A549 (cell line): ENCODE results near the gene SKA3. TPM values are rescaled to one million over a fixed set of nuclear protein-coding genes. Genes with fewer than 3 reads are reported as not detected.

ENCODE experiments used
- ATAC-seq, 2 experiments: fragments of 200-7000 bp in 1 of 2; fragments of >200 bp in 1 of 2; cut with Nextera tagmentation in 1 of 2; cut with Tn5 transposase in 1 of 2; 3 replicates each; pipeline versions ENCODE4 v1.8.0 to v1.9.1; 2018 to 2020; ENCODE audit warnings: mild to moderate bottlenecking in 1 of 2, moderate library complexity in 1 of 2
- CTCF ChIA-PET: fragments of 300-600 bp; sonication (Branson Sonifier 250); formaldehyde crosslinking; extraction: SDS; loops from one replicate; lab custom pipeline; 2021; ENCODE audit warnings: antibody characterized with exemption, inconsistent platforms; lab: Yijun Ruan, JAX
- POLR2A ChIA-PET: fragments of 350-600 bp; formaldehyde crosslinking; extraction: SDS; loops from one replicate; lab custom pipeline; 2021; ENCODE audit warnings: antibody characterized with exemption, inconsistent platforms; lab: Yijun Ruan, JAX
- DNase-seq, 2 experiments: peaks; one replicate each; pipeline versions ENCODE4 v3.0.0 to v3.0.0-alpha.2; 2011 to 2016; ENCODE audit warnings: low read depth in 1 of 2, low spot score in 1 of 2
- FAIRE-seq: peaks from 2 replicates; lab custom pipeline; 2011; peaks lifted over from hg19 to GRCh38; lab: Jason Lieb, UNC
- H3K27ac ChIP-seq, 2 experiments: fragments of >200 bp; sonication (Bioruptor Twin); formaldehyde crosslinking; 3 replicates each; pipeline ENCODE4 v1.5.1; 2016 to 2017
- H3K4me1 ChIP-seq: fragments of >200 bp; sonication (Bioruptor Twin); formaldehyde crosslinking; 3 replicates; pipeline ENCODE4 v1.6.1; 2016
- H3K4me2 ChIP-seq: fragments of >200 bp; sonication (Bioruptor Twin); formaldehyde crosslinking; 3 replicates; pipeline ENCODE4 v1.6.1; 2016
- H3K4me3 ChIP-seq: fragments of >200 bp; sonication (Bioruptor Twin); formaldehyde crosslinking; 3 replicates; pipeline ENCODE4 v1.5.1; 2016
- H3K9me3 ChIP-seq: fragments of >200 bp; sonication (Bioruptor Twin); formaldehyde crosslinking; 3 replicates; pipeline ENCODE4 v1.6.1; 2016
- BHLHE40 ChIP-seq: IDR thresholded peaks from 2 replicates; pipeline ENCODE4 v1.6.1; 2012; ENCODE audit warnings: low read depth, low read length, inconsistent platforms
- CEBPB ChIP-seq, 2 experiments: fragments of >200 bp in 1 of 2; sonication (Bioruptor Twin) in 1 of 2; formaldehyde crosslinking in 1 of 2; IDR thresholded peaks; 2 replicates each; pipeline ENCODE4 v1.6.1; 2012 to 2016
- CHD2 ChIP-seq: fragments of 150-350 bp; IDR thresholded peaks from 2 replicates; pipeline ENCODE4 v1.6.1; 2014; ENCODE audit warnings: low read length; ENCODE audit not compliant: partially characterized antibody
- ESRRA ChIP-seq: fragments of 150-350 bp; IDR thresholded peaks from 2 replicates; pipeline ENCODE4 v1.6.1; 2014; ENCODE audit warnings: mild to moderate bottlenecking, low read length, borderline replicate concordance
- FOSB ChIP-seq: fragments of 250-450 bp; sonication (Bioruptor Pico); IDR thresholded peaks from 2 replicates; pipeline ENCODE4 v1.5.0; 2020; ENCODE audit warnings: mild to moderate bottlenecking, moderate library complexity
- HDAC2 ChIP-seq: fragments of 200-600 bp; sonication (generic); IDR thresholded peaks from 2 replicates; pipeline ENCODE4 v1.6.1; 2016
- JUNB ChIP-seq: fragments of >200 bp; sonication (Bioruptor Twin); formaldehyde crosslinking; IDR thresholded peaks from 2 replicates; pipeline ENCODE4 v1.6.1; 2016
- KDM1A ChIP-seq: fragments of 200-600 bp; sonication (generic); IDR thresholded peaks from 2 replicates; pipeline ENCODE4 v1.6.1; 2016; ENCODE audit warnings: low read depth, mild to moderate bottlenecking
- KDM5A ChIP-seq: fragments of 200-600 bp; sonication (generic); IDR thresholded peaks from 2 replicates; pipeline ENCODE4 v1.6.1; 2016; ENCODE audit warnings: antibody characterized with exemption, mild to moderate bottlenecking
- MAFK ChIP-seq: fragments of 450-650 bp; IDR thresholded peaks from 2 replicates; pipeline ENCODE4 v1.6.1; 2014; ENCODE audit not compliant: partially characterized antibody
- MYC ChIP-seq: IDR thresholded peaks from 2 replicates; pipeline ENCODE4 v1.6.1; 2012; ENCODE audit warnings: mild to moderate bottlenecking, inconsistent platforms, low read length, improper control_type of control experiment, borderline replicate concordance
- NPAS2 ChIP-seq: fragments of 250-450 bp; sonication (Bioruptor Pico); IDR thresholded peaks from 2 replicates; pipeline ENCODE4 v1.8.0; 2022; ENCODE audit warnings: mild to moderate bottlenecking, moderate library complexity, borderline replicate concordance
- NR3C1 ChIP-seq: fragments of >200 bp; sonication (Bioruptor Twin); formaldehyde crosslinking; IDR thresholded peaks from 3 replicates; pipeline ENCODE4 v1.6.1; 2017
- RNF2 ChIP-seq: fragments of 200-600 bp; sonication (generic); IDR thresholded peaks from 2 replicates; pipeline ENCODE4 v1.6.1; 2016; ENCODE audit warnings: low read depth, mild to moderate bottlenecking, antibody characterized with exemption, moderate library complexity, borderline replicate concordance
- TP53 ChIP-seq: fragments of 250-450 bp; sonication (Bioruptor Pico); IDR thresholded peaks from 2 replicates; pipeline ENCODE4 v1.5.0; 2021; ENCODE audit warnings: mild to moderate bottlenecking, moderate library complexity
- WGBS: methylation state at CpG from one replicate; pipeline ENCODE4 v1.1.6; 2017; ENCODE audit errors: missing lambda C conversion rate; 5-methylcytosine and 5-hydroxymethylcytosine counted together
- polyA plus RNA-seq, 4 experiments: library from polyadenylated mRNA; depleted of rRNA in 3 of 4; stranded (reverse); fragments of >200 nt; fragmentation: RNase III in 1 of 4; extraction: RNeasy Plus Mini Kit Qiagen cat#74134 plus additional on column Dnase treatment in 1 of 4; gene quantifications; 2 replicates in 3 of 4; 3 replicates in 1 of 4; pipeline ENCODE4 v1.2.3, GENCODE V29; 2011 to 2017
- TF ChIP-seq, protein P1 (sequence below): IDR thresholded peaks from 2 replicates; pipeline ENCODE4 v1.6.1; 2012
- TF ChIP-seq, protein P2 (sequence below): IDR thresholded peaks from 2 replicates; pipeline ENCODE4 v1.6.1; 2012; ENCODE audit warnings: low read depth, borderline replicate concordance
- TF ChIP-seq, protein P3 (sequence below): fragments of >200 bp; sonication (Bioruptor Twin); formaldehyde crosslinking; IDR thresholded peaks from 3 replicates; pipeline ENCODE4 v1.6.1; 2016
- TF ChIP-seq, protein P4 (sequence below): fragments of 450-650 bp; IDR thresholded peaks from 2 replicates; pipeline ENCODE4 v1.6.1; 2014; ENCODE audit warnings: antibody characterized with exemption

The SKA3 gene
- polyA plus RNA-seq, 2 of the 4 experiments (the other 2 are of a cell fraction): 13.5 to 19.2 TPM

DNA sequence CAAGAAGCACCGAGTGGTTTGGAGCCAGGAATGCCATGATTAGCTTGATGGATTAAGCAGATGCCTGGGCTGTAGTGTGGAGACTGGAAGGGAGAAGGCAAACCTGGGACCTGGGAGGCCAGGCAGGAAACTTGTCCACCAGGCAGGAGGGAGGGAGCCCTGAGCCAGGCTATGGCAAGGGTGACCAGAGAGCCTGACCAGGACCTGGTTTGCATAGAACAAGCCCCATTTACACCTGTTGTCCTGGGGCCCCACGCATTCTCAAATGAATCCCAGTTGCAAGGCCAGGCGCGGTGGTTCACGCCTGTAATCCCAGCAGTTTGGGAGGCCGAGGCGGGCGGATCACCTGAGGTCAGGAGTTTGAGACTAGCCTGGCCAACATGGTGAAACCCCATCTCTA, 64.8 kb downstream of the SKA3 start:
- WGBS: 86% methylated on average over 7 of the region's 8 CpGs
- no peak overlapping the region for H3K4me3 ChIP-seq
- no peaks in the 10 kb centered on the region for H3K4me1 ChIP-seq
- no peak for ATAC-seq
- no peaks in the 10 kb centered on the region for H3K9me3 ChIP-seq
- no peak for DNase-seq
- no peak overlapping the region for H3K27ac ChIP-seq
- TF ChIP-seq ESRRA (no peak), MAFK (no peak), CHD2 (no peak), KDM5A (no peak), FOSB (CRISPR knock-in tag) (no peak), CEBPB (IDR thresholded peaks at IDR 0.05) (no peak), MYC (no peak), JUNB (no peak), NR3C1 (no peak), KDM1A (no peak), BHLHE40 (no peak), HDAC2 (no peak), NPAS2 (no peak)
- TF ChIP-seq, protein P1, sequence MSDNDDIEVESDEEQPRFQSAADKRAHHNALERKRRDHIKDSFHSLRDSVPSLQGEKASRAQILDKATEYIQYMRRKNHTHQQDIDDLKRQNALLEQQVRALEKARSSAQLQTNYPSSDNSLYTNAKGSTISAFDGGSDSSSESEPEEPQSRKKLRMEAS: no peak
- TF ChIP-seq, all 56 proteins: peak for 0
- no peak overlapping the region for H3K4me2 ChIP-seq
- CTCF ChIA-PET: interaction anchor here (0.6 to 1.6 kb wide), 16 partner anchors 9 to 1684 kb away, joined by 3 to 9 read pairs (median 3); no protein-coding TSS in a partner anchor
- POLR2A ChIA-PET: interaction anchor here (1.1 kb wide), 1 partner anchor 65 kb away, joined by 3 read pairs; the partner anchor contains the start of genes MRPL57 and SKA3
- no peak for FAIRE-seq

DNA sequence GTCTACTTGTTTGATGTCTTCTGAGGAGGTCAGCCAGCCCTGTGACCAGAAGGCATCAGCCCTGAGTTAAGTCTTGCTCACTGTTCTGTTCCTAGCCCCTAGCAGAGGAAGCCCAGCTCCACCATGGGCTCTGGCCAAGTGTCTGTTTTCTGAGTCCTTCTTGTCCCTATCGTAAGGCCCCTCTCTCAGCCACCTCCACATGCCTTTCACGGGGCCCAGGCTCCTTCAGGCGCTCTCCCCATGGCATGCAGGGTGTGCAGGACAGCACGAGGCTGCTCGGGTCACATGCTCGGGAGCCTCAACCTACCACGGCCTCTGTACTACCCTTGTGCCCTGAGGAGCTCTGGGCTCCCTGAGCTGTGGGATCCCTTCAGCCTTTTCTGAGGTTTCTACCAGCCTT, 67.2 kb downstream of the SKA3 start:
- CTCF ChIA-PET: interaction anchor here (0.6 to 1.7 kb wide), 5 partner anchors 21 to 368 kb away, joined by 3 to 6 read pairs (median 3); no protein-coding TSS in a partner anchor
- POLR2A ChIA-PET: no interaction called here
- FAIRE-seq (no peak), DNase-seq (no peak), ATAC-seq (no peak)
- 78% methylated on average over 7 of the region's 7 CpGs for WGBS
- H3K4me2 ChIP-seq: no peak overlapping the region
- TF ChIP-seq, protein P2, sequence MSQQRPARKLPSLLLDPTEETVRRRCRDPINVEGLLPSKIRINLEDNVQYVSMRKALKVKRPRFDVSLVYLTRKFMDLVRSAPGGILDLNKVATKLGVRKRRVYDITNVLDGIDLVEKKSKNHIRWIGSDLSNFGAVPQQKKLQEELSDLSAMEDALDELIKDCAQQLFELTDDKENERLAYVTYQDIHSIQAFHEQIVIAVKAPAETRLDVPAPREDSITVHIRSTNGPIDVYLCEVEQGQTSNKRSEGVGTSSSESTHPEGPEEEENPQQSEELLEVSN: no peak
- TF ChIP-seq MYC: no peak
- TF ChIP-seq HDAC2: no peak
- TF ChIP-seq TP53 (CRISPR knock-in tag): no peak
- H3K9me3 ChIP-seq: no peaks in the 10 kb centered on the region
- H3K27ac ChIP-seq: peak overlapping the region in 1 of 2 experiments; percentile 18; a peak in 1 of 6 replicates
- no peaks in the 10 kb centered on the region for H3K4me1 ChIP-seq
- H3K4me3 ChIP-seq: no peak overlapping the region

DNA sequence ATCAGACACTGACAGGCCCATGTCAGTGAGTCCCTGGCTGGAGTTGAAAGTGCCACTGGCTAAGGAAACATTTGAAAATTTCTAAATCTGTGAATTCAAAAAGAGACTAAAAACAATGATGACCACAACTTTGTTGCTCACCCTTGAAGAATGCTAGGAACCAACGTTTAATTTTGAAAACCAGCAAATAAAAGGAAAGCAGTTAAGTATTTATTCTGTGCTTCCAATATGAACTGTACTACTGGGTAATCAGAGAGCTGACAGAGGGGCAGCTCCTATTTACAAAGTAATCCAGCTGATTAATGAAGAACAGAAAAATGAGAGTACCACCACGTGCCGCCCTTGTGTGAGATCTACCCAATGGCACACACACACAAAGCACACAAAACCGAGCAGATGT, 70.3 kb downstream of the SKA3 start:
- no peaks in the 10 kb centered on the region for H3K4me1 ChIP-seq
- CTCF ChIA-PET: no interaction called here
- no peak for TF ChIP-seq RNF2
- TF ChIP-seq, protein P3, sequence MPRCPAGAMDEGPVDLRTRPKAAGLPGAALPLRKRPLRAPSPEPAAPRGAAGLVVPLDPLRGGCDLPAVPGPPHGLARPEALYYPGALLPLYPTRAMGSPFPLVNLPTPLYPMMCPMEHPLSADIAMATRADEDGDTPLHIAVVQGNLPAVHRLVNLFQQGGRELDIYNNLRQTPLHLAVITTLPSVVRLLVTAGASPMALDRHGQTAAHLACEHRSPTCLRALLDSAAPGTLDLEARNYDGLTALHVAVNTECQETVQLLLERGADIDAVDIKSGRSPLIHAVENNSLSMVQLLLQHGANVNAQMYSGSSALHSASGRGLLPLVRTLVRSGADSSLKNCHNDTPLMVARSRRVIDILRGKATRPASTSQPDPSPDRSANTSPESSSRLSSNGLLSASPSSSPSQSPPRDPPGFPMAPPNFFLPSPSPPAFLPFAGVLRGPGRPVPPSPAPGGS: no peak
- TF ChIP-seq, protein P4, sequence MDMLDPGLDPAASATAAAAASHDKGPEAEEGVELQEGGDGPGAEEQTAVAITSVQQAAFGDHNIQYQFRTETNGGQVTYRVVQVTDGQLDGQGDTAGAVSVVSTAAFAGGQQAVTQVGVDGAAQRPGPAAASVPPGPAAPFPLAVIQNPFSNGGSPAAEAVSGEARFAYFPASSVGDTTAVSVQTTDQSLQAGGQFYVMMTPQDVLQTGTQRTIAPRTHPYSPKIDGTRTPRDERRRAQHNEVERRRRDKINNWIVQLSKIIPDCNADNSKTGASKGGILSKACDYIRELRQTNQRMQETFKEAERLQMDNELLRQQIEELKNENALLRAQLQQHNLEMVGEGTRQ: no peak
- TF ChIP-seq, all 56 proteins: peak for 0
- no peak for FAIRE-seq
- no peak overlapping the region for H3K4me3 ChIP-seq
- H3K27ac ChIP-seq: no peak overlapping the region
- H3K9me3 ChIP-seq: no peaks in the 10 kb centered on the region
- no peak overlapping the region for H3K4me2 ChIP-seq
- POLR2A ChIA-PET: no interaction called here
- no peak for DNase-seq
- no peak for ATAC-seq
- 53% methylated on average over 4 of the region's 4 CpGs for WGBS
